Stimulated activated CD8-positive, alpha-beta memory T cell treated with anti-CD3 and anti-CD28 coated beads, Interleukin-4, amount 100 ng/mL, for 24 hours (primary cell): ENCODE results near the gene GPR18.
A peak's percentile ranks its signal among the peaks of the same experiment; 100 is the strongest.
"Not testable (repeated sequence)": the region's sequence is repeated elsewhere in the genome, so short reads cannot be mapped to it uniquely, and the experiment has no call there.

Experiments
- DNase-seq: peaks from one replicate; pipeline ENCODE4 v3.0.0-alpha.2; 2020; ENCODE audit warnings: low read depth

Gene GPR18

DNA sequence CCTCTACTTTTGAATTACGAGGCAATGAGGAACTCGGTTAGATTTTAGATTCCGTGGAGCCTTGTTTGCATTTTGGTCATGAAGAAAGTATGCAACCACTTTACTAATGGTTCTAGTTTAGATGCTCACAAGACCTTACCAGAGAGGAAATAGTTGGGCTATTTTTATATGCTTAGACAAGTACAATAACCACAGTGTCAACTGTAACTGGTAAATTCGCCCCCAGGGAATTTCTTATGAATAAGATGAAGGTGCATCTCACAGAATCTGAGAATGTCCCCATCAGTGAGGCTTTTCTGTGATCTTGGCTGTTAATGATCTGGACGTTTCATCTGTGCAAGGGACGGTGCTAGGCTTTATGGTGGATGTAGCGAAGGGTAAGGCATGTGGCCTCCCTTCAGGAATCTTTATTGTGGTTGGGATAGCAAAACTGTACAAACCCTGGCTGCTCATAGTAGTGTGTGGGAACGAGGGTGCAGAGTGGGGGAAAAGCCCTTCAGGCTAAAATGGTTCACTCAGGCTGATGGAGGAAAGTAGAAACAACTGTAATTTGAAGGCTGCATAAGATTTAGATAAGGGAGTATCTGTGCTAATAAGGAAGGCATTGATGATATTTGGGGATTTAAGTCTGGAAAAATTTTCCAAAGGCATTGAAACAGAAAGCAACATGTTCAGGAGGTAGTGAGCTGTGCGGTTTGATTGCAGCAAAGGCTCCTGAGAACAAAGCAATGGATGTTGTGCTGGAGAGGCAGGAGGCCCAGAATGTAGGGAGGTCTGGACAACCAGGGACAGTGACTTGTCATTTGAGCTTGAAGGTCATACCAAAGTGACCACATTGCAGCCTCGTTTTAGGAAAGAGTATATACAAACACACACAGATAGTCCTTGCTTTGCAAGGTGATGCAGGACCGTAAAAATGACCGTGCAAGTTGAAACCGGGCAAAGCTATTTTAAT lies 29.2 kb downstream of the GPR18 start:
- no peak for DNase-seq

DNA sequence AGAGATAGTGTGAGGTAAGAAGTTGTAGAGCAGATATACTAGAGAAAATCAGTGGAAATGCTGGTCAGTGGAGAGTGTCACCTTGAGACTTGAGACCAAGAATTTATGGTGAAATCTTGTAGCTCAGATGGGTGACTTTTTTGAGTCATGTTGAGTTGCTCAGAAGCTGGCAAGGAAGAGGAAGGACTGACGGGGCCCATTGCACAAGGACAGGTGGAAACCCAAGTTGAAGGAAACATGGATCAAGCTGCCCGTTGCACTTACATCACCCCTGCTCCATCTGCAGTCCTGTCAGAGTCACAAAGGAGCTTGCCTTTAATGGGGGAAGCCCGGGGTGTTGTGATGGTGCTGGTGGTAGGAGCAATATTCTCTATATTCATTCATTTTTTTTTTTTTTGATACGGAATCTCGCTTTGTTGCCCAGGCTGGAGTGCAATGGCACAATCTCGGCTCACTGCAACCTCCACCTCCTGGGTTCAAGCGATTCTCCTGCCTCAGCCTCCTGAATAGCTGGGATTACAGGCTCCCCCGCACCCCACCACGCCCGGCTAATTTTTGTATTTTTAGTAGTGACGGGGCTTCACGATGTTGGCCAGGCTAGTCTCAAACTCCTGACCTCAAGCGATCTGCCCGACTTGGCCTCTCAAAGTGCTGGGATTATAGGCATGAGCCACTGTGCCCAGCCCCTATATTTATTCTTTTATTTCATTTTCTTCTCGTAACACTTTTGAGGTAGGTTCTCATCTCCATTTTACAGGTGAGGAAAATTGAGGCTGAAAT lies 30.1 kb downstream of the GPR18 start:
- no peak for DNase-seq

DNA sequence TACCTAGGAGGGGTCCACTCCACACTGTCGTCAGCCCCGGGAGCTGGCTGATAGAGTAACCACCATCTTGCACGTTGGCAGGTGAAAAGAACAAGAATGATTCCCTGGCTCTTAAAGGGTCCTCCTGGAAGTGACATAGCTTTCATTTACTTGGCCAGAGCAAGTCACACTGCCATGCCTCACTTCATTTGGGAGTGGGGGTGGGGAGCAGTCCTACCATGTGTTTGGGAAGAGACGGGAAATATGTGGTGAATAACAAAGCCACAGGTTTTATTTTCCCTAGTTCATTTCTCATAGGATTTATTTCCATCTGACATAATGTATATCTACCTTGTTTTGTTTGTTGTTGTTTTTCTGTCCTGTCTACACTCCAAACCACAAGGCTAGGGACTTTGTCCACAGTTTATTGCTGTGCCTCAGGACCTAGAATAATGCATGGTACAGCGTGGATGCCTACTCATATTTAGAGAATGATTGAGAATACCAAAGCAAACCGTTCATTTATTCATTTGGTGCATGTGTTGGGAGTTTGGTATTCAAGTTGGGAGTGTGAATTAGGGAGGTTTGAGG lies 30.8 kb downstream of the GPR18 start:
- DNase-seq = no peak

DNA sequence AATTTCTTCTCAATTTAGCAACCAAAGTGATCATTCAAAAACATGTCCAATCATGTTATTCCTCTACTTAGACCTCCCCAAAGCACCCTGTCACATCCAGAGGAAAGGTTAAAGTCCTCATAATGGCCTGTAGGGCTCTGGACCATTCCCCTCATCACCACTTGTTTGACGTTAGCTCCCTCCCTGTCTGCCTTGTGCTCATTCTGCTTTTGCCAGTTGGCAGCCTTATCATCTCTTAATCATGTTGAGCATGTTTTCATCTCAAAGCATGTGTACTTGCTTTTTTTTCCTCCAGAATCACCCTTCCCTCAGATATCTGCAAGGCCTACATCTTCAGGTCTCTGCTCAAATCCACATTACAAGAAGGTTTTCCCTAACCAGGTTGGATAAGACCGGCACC lies 31.7 kb downstream of the GPR18 start:
- DNase-seq = no peak

DNA sequence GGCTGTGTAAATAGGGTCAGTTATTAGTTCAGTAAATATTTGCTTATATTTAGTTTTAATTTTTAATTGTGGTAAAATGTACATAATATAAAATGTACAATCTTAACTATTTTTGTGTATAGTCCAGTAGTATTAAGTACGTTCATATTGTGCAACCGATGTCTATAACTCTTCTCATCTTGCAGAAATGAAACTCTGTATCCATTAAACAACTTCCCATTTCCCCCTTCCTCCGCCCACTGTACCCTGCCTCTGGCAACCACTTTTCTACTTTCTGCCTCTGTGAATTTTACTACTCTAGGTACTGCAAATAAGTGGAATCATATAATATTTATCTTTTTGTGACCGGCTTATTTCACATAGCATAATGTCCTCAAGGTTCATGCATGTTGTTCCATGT lies 33.1 kb downstream of the GPR18 start:
- no peak for DNase-seq

DNA sequence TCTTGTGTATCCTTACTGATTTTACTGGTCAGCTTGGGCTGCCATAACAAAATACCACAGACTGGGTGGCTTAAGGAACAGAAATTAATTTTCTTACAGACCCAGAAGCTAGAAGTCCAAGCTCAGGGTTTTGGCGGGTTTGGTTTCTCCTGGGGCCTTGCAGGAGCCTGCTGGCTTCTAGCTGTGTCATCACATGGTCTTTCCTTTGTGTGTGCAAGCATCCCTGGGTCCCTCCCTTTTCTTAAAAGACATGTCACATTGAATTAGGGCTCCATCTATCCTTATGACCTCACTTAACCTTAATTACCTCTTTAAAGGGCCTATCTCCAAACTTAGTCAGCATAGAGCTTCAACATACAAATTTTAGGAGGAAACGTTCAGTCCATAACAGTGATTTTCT lies 34.2 kb downstream of the GPR18 start:
- no peak for DNase-seq

DNA sequence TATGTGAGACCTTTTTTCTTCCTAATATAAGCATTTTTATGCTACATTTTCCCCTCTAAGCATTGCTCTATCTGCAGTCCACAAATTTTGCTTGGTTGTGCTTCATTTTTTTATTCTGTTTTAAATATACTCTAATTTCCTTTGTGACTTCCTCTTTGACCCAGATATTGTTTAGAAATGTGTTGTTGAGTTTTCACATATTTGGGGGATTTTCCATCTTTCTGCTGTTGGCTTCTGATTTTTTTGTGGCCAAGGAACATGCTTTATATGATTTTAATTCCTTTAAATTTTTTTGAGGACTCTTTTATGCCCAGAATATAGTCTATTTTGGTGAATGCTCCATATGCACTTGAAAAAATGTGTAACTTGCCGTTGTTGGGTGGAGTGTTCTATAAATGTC lies 34.6 kb downstream of the GPR18 start:
- no peak for DNase-seq

DNA sequence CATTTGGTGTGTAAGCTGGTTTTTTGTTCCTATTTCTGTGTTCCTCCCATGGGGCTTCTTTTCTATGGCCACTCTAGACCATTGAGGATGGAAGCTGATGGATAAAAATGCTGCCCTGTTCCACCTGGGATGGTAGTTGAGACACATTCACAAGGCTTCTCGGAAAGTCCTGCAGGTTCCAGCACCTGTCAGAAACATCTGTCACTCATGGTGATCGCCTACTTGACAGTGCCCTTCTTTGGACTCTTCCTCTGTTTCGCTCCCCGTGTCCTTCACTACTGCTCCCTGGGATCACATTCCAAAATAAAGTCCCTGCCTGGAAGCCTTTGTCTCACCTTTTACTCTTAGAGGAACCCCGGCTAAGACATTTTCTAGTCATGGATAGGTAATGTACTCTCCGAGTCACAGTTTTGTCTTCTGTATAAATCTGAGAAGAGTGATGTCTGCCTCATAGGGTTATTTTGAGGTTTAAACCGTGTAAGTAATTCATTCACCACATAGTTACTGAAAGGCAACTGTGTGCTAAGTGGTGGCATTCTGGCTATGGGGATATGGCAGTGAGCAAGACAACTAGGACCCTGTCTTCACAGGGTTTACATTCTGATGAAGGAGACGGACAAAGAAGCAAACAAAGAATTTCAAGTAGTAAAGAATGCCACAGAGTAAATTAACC lies 36.5 kb downstream of the GPR18 start:
- DNase-seq = no peak

DNA sequence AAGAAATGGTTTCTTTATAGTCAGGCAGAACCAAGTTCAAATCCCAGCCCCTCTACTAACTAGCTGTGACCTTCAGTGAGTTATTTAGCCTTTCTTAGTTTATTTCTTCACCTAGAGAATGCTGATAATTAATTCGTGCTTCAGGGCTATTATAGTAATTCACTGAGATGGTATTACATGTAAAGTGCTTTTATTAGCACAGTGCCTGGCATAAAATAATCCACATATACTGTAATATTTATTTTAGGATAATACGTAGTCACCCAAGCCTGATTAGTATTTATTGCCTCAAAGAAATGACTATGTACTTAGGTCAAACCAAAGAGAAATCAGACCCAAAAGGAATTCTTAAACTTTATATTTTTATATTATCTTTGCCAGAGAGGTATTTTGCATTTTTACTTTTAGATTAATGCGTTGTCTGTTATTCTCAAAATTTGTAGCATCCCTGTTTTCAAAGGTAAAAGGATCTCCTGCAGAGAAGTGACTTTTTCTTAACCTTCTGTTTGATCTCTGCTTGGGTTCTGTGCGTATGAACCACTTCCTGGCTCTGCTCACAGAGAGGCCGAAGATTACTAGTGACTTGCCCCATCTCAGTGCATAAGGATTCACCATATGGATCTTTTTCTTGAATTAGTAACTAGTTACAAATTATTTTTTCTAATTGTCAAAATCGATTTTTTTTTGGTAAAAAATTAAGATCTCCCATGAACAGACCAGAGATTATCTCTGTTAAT lies 37.8 kb downstream of the GPR18 start:
- no peak for DNase-seq

DNA sequence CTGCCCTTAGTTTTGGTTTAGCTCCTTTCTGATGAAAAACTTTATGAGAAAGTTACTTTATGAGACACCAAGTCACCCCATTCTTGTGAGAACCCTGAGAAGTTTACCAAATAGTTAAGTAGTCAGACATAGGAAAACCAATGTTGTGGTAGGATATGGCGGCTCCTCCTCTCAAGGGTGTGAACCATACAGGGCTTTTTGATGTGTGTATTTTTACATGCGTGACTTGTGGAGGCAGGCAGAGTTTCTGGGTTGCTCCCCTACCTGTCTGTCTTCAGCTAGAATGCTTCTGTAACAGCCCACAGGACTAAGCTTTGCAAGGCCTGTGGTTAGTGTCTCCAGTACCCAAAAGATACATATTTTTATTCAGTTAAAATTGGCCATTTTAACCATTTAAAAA lies 39.2 kb downstream of the GPR18 start:
- peak; percentile 26 for DNase-seq

DNA sequence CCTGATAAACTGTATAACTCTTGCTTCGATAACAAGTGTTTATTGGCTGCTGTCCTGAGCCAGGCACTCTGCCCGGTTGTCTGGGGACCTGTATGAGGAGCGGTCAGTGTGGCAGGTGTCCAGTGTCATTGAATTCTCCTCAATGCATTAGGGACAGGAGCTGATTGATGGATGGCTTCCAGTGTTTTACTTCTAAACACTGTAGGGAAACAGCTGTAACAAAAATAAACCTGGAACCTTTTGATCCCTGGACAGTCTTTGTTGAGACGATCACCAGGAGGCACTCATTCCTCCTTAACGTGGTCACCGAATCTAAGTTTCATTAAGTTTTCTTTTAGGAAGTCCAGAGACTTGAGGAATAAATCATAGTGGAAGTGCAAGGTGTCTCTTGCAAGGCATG lies 39.6 kb downstream of the GPR18 start:
- DNase-seq = no peak

DNA sequence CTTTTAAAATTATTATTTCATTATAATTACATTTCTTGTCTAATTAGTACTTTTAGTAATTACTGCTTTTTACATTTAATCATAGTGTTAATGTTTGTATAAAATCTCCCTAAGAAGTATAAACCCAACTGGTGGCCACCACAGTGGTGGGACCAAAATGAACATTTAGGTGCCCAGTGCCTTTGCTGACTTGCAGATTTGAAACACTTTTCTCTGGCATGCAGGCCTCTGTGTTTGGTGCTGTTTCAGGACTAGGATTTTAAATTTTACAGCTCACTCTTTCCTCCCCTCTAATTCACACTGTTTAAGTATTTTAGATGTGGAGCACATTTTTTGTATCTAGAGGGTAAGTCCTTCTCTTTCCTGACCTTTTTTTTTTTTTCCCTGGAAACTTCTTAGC lies 40.1 kb downstream of the GPR18 start:
- no peak for DNase-seq

DNA sequence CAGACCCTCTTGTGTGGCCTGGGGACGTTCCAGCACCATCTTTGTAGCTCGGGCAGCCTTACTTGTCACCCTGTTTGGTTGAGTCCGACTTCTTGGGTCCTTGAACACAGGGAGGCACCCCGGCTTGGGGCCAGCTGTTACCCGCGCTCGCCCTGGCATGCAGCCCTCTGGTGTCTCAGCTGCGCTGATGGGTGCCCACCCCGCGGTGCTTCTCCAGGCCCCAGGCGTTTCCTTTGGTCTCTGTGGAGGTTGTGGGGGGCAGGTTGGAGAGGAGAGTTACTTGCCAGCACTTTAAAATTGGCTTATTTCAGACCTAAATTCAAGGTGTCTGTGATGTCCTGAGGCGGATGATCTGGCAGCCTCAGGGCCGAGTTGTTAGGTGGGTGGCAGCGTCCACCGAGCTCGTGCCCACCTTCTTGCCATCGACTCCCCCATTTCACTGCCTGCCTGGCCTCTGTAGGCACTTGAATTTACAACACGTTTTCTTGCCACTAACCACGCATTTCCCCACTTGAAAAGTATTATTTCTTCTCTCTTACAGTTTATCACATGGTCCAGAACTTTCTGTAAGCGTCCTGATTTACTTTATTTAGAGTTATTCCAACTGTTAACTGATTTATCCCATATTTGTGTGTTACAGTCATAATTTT lies 40.6 kb downstream of the GPR18 start:
- DNase-seq = no peak

DNA sequence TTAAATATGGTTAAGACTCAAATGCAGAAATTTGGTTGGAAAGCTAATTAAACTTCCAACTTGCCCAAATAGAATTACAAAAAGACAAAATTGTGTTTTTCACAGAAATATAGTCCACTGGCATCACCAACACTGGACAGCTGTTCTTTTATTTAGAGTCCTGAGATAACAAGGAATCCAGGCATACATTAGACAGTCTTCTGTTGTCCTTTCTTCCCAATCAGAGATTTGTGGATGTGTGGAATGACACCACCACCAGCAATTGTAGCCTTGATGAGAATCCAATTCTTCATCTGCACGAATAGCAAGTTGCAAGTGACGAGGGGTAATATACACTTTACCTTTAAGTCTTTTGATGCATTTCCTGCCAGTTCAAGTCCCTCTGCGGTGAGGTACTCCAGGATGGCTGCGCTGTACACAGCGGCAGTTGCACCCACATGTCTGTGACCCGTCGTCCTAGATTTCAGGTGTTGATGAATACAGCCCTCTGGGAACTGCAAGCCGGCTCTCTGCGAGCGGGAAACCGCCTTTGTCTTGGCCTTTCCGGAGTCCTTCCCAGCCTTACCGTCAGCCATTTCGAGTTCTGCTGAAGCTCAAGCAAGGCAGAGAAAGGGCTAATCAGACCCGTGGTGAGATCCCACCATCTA lies 42.9 kb downstream of the GPR18 start:
- DNase-seq = no peak

DNA sequence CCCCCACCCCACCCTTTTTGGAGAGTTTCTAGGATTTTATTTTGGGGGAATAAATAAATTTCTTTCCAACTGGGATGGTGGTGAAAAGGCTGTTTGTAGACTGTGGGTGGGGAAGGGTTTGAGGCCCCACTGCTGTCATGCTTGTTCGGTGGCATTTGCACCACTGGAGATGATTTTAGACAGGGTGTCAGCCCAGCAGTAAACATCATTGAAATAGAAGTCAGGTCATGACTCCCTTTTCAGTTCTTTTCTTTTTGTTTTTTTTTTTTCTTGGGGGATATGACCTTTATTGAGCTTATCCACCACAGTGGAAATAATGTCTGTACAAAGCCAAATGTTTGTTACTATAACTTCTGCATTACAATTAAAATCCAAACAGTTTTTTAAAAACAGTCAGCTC lies 43.4 kb downstream of the GPR18 start:
- DNase-seq = no peak

DNA sequence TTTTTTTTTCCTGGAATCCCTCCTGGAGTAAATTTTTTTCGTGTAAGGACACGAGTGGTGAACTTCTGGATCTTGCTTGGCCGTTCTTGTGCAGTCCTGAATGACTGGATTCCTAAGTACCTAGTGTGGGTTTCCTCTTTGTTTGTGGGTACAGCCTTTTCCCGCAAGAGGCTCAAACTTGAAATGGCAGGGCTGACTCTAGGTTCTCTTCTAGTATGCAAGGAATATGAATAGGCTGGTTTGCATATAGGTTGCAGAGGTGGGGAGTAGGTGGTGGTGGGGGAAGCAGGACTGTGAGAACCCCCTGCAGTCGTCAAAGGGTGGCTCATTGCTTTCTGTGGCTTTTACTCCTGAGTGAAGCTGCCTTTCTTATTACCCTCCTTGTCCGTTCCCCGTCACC lies 43.9 kb downstream of the GPR18 start:
- DNase-seq = peak; percentile 39

DNA sequence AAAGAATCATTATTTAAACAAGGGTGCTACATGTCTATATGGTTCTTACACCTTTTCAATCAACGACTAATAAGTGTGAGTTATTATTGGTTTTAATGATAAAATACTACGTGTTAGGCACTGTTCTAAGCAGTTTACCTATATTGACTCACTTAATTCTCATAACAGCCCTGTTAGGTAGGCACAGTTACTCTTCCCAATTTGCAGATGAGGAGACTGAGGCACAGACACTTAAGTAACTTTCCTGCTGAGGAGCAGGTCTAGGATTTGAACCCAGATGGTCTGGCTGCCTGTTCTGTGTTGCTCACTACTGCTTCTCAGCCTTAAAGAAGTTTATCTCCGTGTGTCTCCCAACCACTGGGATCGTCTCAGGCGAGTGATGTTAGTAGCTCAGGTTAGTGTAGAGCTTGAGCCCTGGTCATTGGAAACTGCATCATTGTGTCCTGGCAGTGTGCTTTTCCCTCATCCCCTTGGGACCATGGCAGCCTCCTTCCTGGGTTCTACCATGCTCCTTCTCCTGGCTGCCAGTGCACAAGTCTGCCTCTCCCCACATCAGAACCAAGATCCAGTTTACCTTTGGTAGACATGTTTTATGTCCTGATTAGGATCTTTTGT lies 46.7 kb downstream of the GPR18 start:
- DNase-seq = no peak

DNA sequence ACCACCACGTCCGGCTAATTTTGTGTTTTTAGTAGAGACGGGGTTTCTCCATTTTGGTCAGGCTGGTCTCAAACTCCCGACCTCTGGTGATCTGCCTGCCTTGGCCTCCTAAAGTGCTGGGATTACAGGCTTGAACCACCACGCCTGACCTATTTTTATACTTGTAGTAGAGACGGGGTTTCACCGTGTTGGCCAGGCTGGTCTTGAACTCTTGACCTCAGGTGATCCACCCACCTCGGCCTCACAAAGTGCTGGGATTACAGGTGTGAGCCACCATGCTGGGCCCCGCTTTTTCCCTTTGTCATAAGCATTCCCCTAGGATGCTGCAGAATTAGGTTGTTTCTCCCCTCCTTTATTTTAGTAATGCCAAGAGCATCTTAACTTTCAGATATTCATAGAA lies 47.6 kb downstream of the GPR18 start:
- not testable (repeated sequence) for DNase-seq

DNA sequence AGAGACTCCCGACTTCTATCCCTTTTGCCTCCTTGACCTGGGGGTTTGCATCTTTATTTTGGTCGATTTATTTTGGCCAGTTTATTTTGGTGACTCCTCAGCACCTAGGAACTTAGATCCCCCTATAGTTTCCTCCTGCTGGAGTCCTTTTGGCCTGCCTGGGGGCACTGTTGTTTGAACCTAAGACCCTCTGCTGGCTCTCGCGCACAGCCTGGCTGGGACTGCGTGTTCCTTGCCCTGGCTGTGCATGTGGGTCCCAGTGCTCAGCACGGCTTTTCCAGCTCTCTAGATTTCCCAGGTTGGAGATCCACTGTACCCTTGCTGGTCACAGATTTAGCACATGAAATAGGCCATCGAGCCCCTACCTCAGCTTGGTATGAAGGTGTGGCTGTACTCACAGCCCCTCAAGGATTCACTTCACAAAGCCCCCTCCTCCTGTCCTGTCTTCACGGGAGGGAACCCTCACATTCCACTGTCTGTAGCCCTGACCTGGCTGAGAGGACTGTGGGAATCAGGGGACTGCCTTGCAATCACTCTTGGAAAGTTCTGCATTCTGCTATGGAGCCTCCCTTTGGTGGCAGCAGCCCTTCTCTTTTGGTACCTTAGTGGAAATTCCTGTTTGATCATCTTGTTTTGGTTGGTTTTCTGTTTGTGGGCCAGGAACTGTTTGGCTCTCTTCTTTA lies 49.2 kb downstream of the GPR18 start:
- DNase-seq = no peak

DNA sequence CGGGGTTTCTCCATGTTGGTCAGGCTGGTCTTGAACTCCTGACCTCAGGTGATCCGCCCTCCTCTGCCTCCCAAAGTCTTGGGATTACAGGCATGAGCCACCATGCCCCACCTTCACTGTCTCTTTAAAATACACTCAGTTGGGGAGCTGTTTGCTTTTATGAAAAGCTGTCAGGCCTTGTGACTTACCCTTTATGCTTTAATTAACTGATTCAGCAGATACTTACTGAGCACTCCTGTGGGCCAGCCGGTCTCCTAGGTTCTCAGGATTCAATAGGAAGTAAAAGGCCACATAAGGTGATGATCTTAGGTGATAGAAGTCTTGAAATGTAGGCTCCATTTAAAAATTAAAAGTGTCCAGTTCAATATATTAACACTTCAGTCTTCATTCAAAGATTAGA lies 50.0 kb downstream of the GPR18 start:
- no peak for DNase-seq
